HepG2 (cell line): ENCODE data around the gene KIF5B. TPM values are rescaled to one million over a fixed set of nuclear protein-coding genes. Genes with fewer than 3 reads are reported as not detected.

ENCODE experiments used
- ADNP ChIP-seq: sonication (generic); formaldehyde crosslinking; IDR thresholded peaks from 2 replicates; pipeline ENCODE4 v1.4.0; 2020; ENCODE audit warnings: missing genetic modification reagents
- BORCS8-MEF2B ChIP-seq: sonication (generic); formaldehyde crosslinking; IDR thresholded peaks from 2 replicates; pipeline ENCODE4 v1.8.0; 2022; ENCODE audit warnings: mild to moderate bottlenecking, missing genetic modification reagents
- CCDC6 ChIP-seq: sonication (generic); formaldehyde crosslinking; IDR thresholded peaks from 2 replicates; pipeline ENCODE4 v1.8.1; 2022; ENCODE audit warnings: mild to moderate bottlenecking, missing genetic modification reagents, moderate library complexity
- GABPA ChIP-seq, 2 experiments: IDR thresholded peaks; 2 replicates each; pipeline ENCODE4 v1.6.1; 2011 to 2016; ENCODE audit warnings: low read depth in 2 of 2, low read length in 1 of 2, missing biosample characterization in 1 of 2, missing genetic modification characterization in 1 of 2
- GABPB1 ChIP-seq: IDR thresholded peaks from 2 replicates; pipeline ENCODE4 v1.6.1; 2016; ENCODE audit warnings: mild to moderate bottlenecking, missing genetic modification reagents, moderate library complexity, missing compliant biosample characterization
- GZF1 ChIP-seq: sonication (generic); formaldehyde crosslinking; IDR thresholded peaks from 2 replicates; pipeline ENCODE4 v1.5.1; 2020; ENCODE audit warnings: mild to moderate bottlenecking, missing genetic modification reagents
- KAT7 ChIP-seq: IDR thresholded peaks from 2 replicates; pipeline ENCODE4 v1.6.1; 2018; ENCODE audit warnings: borderline replicate concordance, missing compliant biosample characterization
- MTA1 ChIP-seq: sonication (generic); formaldehyde crosslinking; IDR thresholded peaks from 2 replicates; pipeline ENCODE4 v1.4.0; 2020; ENCODE audit warnings: missing genetic modification reagents, mild to moderate bottlenecking, borderline replicate concordance
- POGK ChIP-seq: sonication (generic); formaldehyde crosslinking; conservative IDR thresholded peaks from 2 replicates; pipeline ENCODE4 v1.8.0; 2022; ENCODE audit warnings: mild to moderate bottlenecking, moderate library complexity, missing genetic modification reagents
- RARG ChIP-seq: sonication (generic); formaldehyde crosslinking; IDR thresholded peaks from 2 replicates; pipeline ENCODE4 v1.4.0; 2020; ENCODE audit warnings: low read depth, mild to moderate bottlenecking, missing genetic modification reagents
- RBM22 ChIP-seq: fragments of 200-400 bp; formaldehyde crosslinking; optimal IDR thresholded peaks from 2 replicates; pipeline ENCODE3; 2017; ENCODE audit warnings: mild to moderate bottlenecking, low read length, moderate library complexity
- RBM39 ChIP-seq: fragments of 200-400 bp; formaldehyde crosslinking; IDR thresholded peaks from one replicate; pipeline ENCODE4 v1.6.1; 2018; ENCODE audit warnings: antibody characterized with exemption, mild to moderate bottlenecking, low read depth, low read length; ENCODE audit not compliant: poor library complexity, severe bottlenecking
- SKIL ChIP-seq: sonication (generic); formaldehyde crosslinking; IDR thresholded peaks from 2 replicates; pipeline ENCODE4 v1.8.0; 2022; ENCODE audit warnings: missing genetic modification reagents, mild to moderate bottlenecking, moderate library complexity, borderline replicate concordance
- SRSF4 ChIP-seq: fragments of 200-400 bp; formaldehyde crosslinking; IDR thresholded peaks from one replicate; pipeline ENCODE4 v1.6.1; 2018; ENCODE audit warnings: mild to moderate bottlenecking, low read depth, low read length, moderate library complexity; ENCODE audit not compliant: poor library complexity, severe bottlenecking
- U2AF2 ChIP-seq: fragments of 200-400 bp; formaldehyde crosslinking; IDR thresholded peaks from 2 replicates; pipeline ENCODE4 v1.6.1; 2017; ENCODE audit warnings: low read depth, mild to moderate bottlenecking, low read length
- ZFP91 ChIP-seq: sonication (generic); formaldehyde crosslinking; IDR thresholded peaks from 2 replicates; pipeline ENCODE4 v1.9.0; 2022; ENCODE audit warnings: missing genetic modification reagents, mild to moderate bottlenecking, borderline replicate concordance
- ZNF121 ChIP-seq: sonication (generic); formaldehyde crosslinking; IDR thresholded peaks from 2 replicates; pipeline ENCODE4 v1.5.0; 2020; ENCODE audit warnings: mild to moderate bottlenecking, missing genetic modification reagents
- ZNF557 ChIP-seq: sonication (generic); formaldehyde crosslinking; IDR thresholded peaks from 2 replicates; pipeline ENCODE4 v1.4.0; 2020; ENCODE audit warnings: missing genetic modification reagents
- ZNF597 ChIP-seq: sonication (generic); formaldehyde crosslinking; IDR thresholded peaks from 2 replicates; pipeline ENCODE4 v1.5.0; 2020; ENCODE audit warnings: missing genetic modification reagents
- ZNF639 ChIP-seq: conservative IDR thresholded peaks from 2 replicates; pipeline ENCODE4 v1.6.1; 2018; ENCODE audit warnings: missing genetic modification reagents
- polyA plus RNA-seq, 8 experiments: library from polyadenylated mRNA; depleted of rRNA in 3 of 8; stranded (reverse) in 7 of 8; unstranded in 1 of 8; fragments of >200 nt; fragmentation: Illumina TruSeq in 4 of 8; extraction: Trizol in 4 of 8; gene quantifications; 2 replicates each; pipeline versions ENCODE4 v1.2.1 to v1.2.3, GENCODE V29; 2011 to 2016; ENCODE audit warnings: low read depth in 4 of 8, missing spikeins in 1 of 8, mixed read lengths in 1 of 8; ENCODE audit not compliant: insufficient read depth in 1 of 8
- total RNA-seq, 5 experiments: library from RNA; depleted of rRNA; stranded (reverse); fragments of >200 nt; fragmentation: Illumina TruSeq; extraction: Trizol; gene quantifications; 2 replicates each; pipeline ENCODE4 v1.2.3, GENCODE V29; 2016; ENCODE audit warnings: low read depth in 1 of 5

Gene KIF5B
- total and polyA plus RNA-seq, 2 of the 13 experiments (the other 11 are each of a cell fraction or from before 2014, with no cell fraction given), result 34.3 to 133 TPM

- TF ChIP-seq GABPB1 (CRISPR knock-in tag), result peak; percentile 85
- TF ChIP-seq SRSF4, result no peak
- peak; percentile 82; the same call in 1 of the 2 replicates for TF ChIP-seq POGK
- TF ChIP-seq ZNF121, result peak; percentile 64
- no peak for TF ChIP-seq RBM22
- 0 out of 2 replicates have a peak, but pooled peaks have one; percentile 24 for TF ChIP-seq ADNP
- TF ChIP-seq KAT7 (CRISPR knock-in tag), result peak; percentile 96
- peak; percentile 90 for TF ChIP-seq CCDC6 (CRISPR knock-in tag)
- 0 out of 2 replicates have a peak, but pooled peaks have one; percentile 31 for TF ChIP-seq U2AF2
- TF ChIP-seq ZNF557, result no peak
- peak; percentile 93 for TF ChIP-seq RBM39
- peak; percentile 48; the same call in 1 of the 2 replicates for TF ChIP-seq GZF1 (CRISPR knock-in tag)
- no peak for TF ChIP-seq ZNF639 (CRISPR knock-in tag)
- peak; percentile 62; the same call in 1 of the 2 replicates for TF ChIP-seq BORCS8-MEF2B
- no peak for TF ChIP-seq ZNF597
- TF ChIP-seq GABPA (IDR thresholded peaks at IDR 0.05; ENCODE audit: low read depth, low read length), result no peak
- no peak for TF ChIP-seq GABPA (CRISPR knock-in tag; IDR thresholded peaks at IDR 0.05; ENCODE audit: low read depth)
- no peak for TF ChIP-seq RARG (CRISPR knock-in tag)
- peak; percentile 75 for TF ChIP-seq ZFP91 (CRISPR knock-in tag)
- no peak; the same call in 1 of the 2 replicates for TF ChIP-seq MTA1
- no peak for TF ChIP-seq SKIL (CRISPR knock-in tag)
Measured at GRCh38 chr10:32056136-32057035, at the start of gene KIF5B (continued).
